Stimulated activated CD4-positive, alpha-beta T cell treated with anti-CD3 and anti-CD28 coated beads, Interleukin-15, amount 100 ng/mL, for 48 hours (primary cell): Measurements from ENCODE around the gene RAD50.
"Not testable (repeated sequence)": the region's sequence is repeated elsewhere in the genome, so short reads cannot be mapped to it uniquely, and the experiment has no call there.

ENCODE experiments used
- DNase-seq, 2 donors: peaks; one replicate each; pipeline ENCODE4 v3.0.0-alpha.2; 2020; ENCODE audit warnings: low read depth in 2 of 2

Gene RAD50

DNA sequence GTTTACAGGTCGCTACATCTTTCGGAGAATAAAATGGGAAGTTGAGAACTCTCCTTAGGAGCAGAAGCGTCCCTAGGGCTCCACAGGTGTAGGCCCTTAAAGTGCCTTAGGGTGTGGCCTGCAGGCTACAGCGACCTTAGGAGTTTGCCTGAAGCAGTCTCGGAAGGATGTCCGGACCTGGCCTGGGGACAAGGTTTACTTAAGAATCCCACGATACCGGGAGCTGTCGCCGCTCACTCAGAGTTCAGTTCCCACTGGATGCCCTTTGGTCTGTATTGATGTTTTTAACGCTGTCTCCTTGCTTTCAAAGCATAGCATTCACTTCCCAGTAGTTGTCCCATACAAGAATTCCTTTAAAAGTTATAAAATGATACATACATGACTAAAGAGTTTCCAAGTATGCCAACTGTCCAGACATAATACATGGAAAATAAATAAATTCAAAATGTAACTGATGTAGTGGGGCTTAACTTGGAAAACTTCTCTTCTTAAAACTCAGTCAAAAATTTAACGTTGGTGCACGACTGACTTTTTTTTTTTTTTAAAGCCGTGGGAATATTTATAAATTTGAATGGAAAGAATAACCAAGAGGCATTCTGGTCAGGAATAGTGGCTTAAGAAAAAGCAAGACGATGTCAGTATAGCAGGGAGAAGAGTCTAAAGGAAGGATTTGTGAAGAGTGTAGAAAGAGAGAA is 848 bp downstream of the RAD50 start:
- DNase-seq: peak; percentile 4 to 19

DNA sequence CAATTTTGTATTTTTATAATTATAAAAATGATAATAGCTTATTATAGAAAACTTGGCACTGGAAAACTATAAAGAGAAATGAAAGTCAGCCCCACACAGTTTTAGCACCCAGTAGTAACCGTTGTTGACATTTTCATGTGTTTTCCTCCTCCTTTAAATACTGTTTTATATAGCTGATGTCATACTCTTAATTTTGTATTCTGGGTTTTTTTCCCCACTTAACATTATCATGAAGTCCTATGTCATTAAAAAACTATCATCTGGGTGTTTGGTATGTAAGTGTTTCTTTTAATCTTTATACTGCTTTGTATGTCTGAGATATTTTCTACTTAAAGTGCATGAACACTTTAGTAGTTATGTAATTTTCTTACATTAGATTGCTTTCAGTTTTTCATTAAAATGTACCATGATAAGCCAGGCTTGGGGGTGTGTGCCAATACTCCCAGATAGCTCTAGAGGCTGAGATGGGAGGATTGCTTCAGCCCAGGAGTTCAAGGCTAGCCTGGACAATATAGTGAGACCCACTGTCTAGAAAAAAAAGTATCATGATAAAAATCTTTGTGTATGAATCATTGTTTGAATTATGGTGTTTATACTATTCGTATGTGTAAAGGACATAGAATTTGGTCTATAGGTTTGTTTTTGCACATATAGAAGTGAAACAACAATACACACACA is 2.7 kb downstream of the RAD50 start:
- no peak for DNase-seq

DNA sequence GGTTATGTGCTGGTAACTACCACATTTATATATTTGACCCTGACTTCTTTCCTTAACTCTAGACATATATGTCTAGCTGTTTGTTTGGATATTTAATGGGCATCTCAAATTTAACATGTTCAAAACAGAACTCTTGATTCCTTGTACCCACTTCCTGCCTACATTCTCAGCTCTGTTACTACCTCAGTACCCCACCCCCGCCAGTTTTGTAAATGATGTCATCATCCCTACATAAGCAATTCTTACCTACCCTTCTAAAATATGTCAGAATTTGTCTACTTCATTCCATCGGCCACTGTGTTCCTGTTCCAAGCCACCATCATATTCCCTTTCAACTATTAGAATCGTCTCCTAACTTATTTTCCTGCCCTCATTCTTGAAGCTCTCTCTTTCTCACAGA is 4.8 kb downstream of the RAD50 start:
- DNase-seq: no peak

DNA sequence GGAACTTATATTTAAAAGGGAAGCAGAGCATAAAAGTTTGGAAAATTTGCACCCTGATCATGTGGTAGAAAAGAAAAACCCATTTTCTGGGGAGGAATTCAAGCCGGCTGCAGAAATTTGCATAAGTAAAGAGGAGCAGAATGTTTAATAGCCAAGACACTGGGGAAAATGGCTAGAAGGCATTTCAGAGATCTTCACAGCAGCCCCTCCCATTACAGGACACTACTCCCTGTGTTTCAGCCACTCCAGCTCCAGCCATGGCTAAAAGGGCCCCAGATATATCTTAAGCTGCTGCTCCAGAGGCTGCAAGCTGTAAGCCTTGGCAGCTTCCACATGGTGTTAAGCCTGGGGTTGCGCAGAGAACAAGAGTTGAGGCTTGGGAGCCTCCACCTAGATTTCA is 7.8 kb downstream of the RAD50 start:
- DNase-seq: not testable (repeated sequence)

DNA sequence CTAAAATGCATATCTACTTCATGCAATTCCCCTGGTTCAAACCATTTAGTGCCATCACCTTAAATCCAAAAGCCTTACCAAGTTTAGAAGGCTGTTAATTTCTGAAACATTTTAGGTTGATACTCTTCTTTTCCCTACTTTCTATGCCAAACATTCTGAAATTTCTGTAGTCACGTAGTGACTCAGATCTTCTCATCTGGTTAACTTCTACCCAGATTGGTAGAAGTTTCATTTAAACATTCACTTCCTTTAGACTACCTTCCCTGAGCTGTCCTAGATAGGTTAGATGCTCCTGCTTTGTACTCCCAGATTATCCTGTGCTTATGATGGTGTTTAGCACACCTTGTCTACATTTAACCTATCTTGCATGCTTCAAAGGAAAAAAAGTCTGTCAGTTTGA is 9.9 kb downstream of the RAD50 start:
- no peak for DNase-seq

DNA sequence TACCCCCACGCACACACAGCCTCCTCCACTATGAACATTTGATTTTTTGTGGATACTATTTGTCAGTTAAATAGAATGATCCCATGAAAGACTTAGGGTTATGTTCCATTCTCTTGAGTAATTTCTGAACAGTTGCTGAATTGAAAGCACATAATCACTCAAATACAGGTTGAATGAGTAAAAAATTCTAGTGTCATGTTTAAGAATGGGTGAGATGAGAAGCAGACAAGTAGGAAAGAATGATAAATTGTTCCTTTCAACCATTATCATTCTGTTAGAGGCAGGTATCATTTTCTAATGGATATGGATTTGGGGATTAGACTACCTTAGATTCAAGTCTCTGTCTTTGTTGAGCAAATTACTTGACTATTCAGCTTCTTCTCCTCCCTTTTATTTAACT is 19.3 kb downstream of the RAD50 start:
- no peak for DNase-seq

DNA sequence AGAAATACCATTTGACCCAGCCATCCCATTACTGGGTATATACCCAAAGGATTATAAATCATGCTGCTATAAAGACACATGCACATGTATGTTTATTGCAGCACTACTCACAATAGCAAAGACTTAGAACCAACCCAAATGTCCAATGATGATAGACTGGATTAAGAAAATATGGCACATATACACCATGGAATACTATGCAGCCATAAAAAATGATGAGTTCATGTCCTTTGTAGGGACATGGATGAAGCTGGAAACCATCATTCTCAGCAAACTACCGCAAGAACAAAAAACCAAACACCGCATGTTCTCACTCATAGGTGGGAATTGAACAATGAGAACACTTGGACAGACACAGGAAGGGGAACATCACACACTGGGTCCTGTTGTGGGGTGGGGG is 27.8 kb downstream of the RAD50 start:
- not testable (repeated sequence) for DNase-seq

DNA sequence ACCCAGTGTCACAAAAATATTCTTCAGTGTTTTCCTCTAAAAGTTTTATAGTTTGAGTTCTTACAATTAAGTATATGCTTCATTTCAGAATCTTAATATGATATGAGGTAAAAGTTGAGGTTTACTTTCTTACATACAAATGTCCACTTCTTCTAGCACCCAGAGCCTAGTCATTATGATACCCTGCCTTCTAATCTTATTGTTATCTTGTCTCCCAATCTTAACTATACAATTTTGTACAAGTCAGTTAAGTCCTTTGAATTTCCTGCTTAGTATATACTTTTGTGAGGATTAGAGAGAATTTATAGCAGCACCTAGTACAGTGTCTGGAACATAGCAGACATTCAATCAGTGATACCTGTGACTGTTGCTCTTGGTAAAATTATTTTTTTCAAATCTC is 29.3 kb downstream of the RAD50 start:
- no peak for DNase-seq

DNA sequence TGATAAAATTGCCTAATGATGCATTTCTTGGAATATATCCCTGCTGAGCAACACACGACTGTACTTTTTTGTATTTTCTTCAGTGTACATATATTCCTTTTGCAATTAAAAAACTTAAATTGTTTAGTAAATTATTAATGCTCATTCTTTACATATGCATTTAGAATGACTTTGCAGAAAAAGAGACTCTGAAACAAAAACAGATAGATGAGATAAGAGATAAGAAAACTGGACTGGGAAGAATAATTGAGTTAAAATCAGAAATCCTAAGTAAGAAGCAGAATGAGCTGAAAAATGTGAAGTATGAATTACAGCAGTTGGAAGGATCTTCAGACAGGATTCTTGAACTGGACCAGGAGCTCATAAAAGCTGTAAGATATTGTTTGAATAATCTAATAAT is 32.7 kb downstream of the RAD50 start:
- no peak for DNase-seq

DNA sequence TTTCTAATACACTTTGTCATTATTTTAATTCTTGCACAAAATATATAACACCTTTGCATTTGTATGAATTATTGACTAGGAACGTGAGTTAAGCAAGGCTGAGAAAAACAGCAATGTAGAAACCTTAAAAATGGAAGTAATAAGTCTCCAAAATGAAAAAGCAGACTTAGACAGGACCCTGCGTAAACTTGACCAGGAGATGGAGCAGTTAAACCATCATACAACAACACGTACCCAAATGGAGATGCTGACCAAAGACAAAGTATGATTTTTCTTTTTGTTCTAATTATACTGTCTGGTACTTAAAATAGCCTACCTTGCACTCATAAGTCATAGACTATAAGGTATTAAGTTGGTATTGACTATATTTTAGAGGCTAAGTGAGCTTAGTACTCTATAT is 34.4 kb downstream of the RAD50 start:
- DNase-seq: no peak

DNA sequence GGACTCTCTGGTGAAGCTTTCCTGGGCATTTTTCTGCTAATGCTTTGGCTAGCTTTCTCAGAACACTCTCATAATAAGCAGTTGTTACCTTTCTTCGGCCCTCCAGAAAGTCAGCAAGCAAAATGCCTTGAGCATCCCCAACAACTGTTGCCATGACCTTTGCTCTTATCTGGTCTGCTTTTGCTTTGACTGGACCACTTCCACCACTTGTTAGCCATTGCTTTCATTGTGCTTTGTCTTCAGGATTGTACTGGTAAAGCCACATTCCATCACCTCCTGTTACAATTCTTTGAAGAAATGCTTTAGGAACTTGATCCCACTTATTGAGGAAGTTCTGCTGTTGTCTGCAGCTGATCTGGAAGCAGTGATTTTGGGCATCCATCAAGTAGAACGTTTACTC is 35.7 kb downstream of the RAD50 start:
- DNase-seq: no peak

DNA sequence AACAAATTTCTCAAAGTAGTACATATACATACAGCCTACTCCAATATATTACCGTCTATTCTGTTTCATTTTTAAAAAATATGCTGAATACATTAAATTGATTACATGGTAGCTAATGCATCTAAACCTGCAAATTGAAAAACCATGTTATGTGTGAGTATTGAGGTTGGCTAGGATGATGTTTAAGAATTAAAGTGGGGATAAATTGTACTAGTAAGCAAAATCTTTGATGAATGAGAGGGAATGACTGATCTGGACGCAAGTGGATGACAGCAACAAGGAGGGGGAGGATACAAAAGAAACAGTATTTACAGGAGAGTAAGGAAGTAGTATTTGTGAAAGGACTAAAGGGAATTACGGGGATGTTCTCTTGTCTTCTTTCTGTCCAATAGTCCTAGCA is 37.4 kb downstream of the RAD50 start:
- no peak for DNase-seq

DNA sequence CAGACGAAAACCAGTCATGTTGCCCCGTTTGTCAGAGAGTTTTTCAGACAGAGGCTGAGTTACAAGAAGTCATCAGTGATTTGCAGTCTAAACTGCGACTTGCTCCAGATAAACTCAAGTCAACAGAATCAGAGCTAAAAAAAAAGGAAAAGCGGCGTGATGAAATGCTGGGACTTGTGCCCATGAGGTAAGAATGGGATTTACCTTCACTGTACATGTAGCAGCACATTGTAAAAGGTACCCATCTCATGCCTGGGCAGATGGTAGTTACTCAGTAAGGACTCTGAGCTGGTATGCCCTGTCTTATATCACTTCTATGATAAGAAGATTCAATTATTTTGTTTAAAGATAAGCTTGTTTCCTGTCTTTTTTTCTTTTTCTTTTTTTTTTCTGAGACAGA is 38.8 kb downstream of the RAD50 start:
- DNase-seq: no peak

DNA sequence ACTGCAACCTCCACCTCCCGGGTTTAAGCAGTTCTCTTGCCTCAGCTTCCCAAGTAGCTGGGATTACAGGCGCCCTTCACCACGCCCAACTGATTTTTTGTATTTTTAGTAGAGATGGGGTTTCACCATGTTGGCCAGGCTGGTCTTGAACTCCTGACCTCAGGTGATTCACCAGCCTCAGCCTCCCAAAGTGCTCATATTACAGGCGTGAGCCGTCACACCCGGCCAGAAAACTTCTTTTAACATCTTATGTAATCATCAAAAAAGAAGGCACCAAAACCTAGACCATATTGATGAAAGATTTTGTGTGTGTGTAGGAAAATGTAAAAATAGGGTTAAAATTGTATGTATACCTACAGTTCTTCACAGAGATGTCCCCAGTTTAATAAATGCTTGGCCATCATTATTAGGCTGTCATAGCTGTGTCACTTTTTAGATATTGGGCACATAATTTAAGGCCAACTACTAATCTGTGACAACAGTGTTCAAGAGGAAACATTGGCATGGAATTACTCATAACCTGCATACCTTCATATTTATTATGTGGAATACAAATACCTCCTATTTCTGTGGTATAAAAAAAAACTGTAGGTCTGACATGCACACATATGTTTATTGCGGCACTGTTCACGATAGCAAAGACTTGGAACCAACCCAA is 44.4 kb downstream of the RAD50 start:
- no peak for DNase-seq

DNA sequence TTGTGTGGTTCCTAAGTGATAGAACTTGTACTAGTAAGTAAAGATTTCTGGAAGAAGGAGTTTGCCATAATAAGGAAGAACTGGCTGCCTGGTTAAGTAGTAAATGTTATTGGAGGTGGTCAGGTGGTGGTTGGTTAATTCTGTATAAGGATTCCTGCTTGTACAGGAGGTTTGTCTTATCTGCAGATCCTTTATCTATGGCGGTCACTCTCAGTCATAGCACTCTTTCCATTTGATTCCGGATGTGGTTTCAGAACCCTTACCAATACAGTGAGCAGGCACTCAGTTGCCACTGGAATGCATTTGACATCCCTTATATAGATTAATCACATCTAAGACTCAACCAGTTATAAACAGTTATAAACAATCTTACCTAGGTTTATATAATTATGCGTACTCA is 50.3 kb downstream of the RAD50 start:
- DNase-seq: no peak

DNA sequence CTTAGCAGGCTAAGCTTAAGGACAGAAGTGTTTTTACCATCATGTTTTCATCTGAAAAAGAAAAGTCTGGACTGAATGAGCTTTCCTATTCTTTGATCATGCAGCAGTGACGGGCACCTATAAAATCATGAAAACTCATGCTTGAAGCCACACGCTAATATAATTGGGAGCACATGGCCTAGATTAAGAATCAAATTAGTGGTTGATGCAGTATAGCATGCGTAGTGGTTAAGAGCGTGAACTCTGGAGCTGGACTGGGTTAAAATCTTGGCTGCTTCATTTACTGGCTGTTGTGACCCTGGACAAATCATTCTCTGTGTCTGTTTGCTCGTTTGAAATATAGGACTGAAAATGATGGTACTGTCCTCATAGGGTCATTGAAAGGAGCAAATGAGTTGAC is 51.3 kb downstream of the RAD50 start:
- DNase-seq: no peak

DNA sequence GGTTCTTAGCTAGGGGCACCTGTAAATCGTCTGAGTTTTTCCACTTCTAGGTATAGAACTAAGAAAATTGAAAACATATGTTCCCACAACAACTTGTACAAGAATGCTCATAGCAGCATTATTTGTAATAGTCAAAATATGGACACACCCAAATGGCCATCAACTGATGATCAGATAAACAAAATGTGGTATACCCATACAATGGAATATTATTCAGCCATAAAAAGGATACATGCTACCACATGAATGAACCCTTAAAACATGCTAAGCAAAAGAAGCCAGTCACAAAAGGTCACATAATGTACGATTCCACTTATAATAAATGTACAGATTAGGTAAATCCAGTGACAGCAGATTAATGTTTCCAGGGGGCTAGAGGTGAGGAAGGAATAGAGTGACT is 55.2 kb downstream of the RAD50 start:
- DNase-seq: no peak

DNA sequence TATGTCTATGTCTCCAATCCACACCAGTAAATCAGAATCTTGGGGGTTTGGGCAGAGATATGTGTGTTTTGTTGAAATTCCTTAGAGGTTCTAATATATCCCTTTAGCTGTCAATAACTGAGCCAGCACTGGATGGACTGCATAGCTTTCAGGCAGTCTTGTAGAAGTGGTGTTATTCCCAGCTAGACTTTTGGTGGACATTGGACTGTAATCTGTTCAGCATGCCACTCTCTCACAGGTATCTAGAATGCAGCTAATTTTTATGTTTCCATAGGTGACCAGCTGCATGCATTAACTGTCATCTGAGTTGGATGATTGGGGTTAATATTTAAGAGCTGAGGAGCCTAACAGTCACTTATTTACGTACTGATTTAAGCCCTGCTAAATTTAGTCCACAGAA is 56.1 kb downstream of the RAD50 start:
- DNase-seq: no peak

DNA sequence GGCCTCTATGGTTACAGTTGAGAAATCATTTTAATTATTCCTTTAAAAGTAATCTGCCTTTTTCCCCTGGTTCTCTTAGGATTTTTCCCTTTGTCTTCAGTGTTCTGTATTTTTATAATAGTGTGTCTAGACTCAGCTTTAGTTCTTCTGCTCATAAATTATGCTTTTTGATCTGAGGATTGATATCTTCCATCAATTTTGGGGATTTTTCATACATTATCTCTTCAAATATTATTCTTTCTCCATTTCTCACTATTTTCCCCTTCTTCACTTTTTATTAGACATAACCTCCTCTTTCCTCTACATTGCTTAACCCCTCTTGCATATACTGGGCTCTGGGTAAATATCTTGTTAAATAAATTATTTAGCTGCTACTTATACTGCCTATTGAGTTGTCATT is 64.9 kb downstream of the RAD50 start:
- DNase-seq: no peak

DNA sequence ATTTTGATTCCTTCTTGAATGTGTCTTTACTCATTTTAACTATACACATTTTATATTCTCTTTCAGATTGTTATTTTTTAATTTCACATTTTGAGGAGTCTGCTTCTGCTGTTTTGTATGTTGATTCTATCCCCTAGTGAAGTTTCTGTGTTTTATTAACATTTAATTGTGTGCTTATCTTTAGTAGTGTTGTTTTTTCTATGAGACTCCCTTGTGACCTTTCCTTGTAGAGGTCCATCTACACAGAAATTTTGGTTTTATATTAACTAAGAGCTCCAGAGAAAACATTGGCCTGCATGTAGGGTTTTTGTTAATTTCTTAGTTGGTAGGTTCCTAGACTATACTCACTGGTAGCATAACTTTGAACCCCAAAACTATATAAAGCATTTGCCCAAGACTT is 65.8 kb downstream of the RAD50 start:
- DNase-seq: no peak

DNA sequence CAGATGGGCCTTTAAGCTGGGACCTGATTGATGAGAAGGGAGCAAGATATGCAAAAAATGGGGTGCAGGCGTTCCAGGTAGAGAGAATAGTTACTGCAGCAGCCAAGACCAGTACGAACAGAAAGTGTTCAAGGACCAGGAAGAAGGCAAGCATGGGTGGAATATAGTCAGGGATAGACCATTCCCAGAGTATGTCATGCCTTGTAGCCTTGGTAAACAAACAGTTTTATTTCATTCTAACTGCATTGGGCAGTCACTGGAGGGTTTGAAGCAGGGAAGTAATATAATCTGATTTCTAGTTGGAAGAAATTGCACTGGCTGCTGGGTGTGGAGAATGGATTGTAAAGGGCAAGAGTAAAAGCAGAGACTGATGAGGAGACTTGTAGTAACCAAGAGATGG is 70.7 kb downstream of the RAD50 start:
- no peak for DNase-seq

DNA sequence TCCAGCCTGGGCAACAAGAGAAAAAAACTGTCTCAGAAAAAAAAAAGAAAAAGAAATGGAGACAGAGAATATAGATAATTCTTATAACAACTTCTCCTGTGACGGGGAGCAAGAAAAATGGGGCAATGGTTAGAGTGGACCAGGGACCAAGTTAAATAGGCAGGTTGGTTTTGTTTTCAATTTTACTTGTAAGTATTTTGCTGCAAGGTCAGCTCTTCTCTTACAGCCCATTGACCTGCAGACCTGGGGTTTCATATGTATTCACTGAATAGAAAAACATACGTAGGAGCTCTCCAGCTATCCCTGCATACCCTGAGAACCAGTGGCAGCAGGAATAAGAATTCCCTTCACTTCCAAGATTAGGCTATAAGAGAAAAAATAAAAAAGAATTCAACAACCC is 72.0 kb downstream of the RAD50 start:
- no peak for DNase-seq

DNA sequence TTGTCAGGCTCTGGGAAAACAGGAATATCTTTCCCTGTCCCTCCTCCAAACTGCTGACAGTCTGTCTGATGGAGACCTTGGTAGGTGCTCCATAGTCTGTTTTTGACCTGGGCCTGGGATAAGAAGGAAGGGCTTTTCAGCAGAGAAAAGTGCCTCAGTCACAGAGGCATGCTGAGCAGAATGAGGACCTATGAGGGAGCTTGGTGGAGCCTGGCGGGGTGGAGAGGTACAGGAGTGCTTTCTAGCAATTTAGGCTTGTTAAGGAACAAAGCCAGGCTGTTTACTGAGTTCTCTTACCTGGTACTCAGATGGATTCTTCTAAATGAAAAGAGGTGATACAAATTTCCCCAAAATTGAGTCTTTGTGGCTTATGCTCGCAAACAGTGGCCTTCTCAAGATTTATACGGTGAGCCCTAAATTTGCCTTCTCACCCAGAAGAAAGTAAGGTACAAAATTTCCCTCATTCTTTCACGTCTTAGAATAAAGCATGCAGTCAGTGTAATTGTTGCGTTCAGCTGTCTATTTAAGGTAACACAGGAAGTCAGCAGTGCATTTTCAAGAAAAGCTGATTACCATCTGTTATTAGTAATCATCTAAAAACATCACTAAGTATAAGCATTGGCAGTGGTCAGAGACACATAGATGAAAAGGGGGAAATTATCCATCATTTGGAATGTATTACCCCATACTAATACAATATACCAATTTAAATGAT is 72.6 kb downstream of the RAD50 start:
- DNase-seq: no peak
